Measurements from ENCODE around the gene ZDHHC8. TPM values are rescaled to one million over a fixed set of nuclear protein-coding genes. Genes with fewer than 3 reads are reported as not detected.

The ZDHHC8 gene
- total RNA-seq, 2 donors from 2014 or later, result 27.9 to 34.1 TPM

DNA sequence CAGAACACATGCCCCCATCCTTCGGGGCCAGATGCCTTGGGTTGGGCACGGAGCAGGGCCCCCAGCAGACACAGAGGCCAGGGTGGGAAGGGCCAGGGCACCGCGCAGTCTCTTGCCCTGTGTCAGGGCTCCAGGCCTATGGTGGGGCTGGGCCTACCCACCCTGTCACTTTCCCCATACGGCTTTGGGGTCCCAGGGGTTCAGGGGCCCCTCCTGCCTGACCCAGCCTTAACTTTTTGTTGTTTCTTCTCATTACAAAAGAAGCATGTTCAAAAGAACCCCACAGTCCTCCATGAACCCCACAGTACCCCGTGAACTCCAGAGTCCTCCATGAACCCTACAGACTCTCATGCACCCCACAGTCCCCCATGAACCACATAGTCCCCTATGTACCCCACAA is 52.2 kb downstream of the ZDHHC8 start:
- no peak for TF ChIP-seq CTCF (IDR thresholded peaks at IDR 0.05)
- no peaks in the 10 kb centered on the region for H3K4me1 ChIP-seq
- no peaks in the 10 kb centered on the region for H3K9me3 ChIP-seq
- H3K27ac ChIP-seq, result no peak overlapping the region
- intact Hi-C loops (cut with DNase I), result no loop called here
- H3K27me3 ChIP-seq, result no peaks in the 10 kb centered on the region
- H3K4me3 ChIP-seq, result no peak overlapping the region
- DNase-seq, result no peak
- no peak overlapping the region for H3K9ac ChIP-seq (ENCODE audit: low read depth in 2 of 2, low read length in 2 of 2)
- no peaks in the 10 kb centered on the region for H3K36me3 ChIP-seq

DNA sequence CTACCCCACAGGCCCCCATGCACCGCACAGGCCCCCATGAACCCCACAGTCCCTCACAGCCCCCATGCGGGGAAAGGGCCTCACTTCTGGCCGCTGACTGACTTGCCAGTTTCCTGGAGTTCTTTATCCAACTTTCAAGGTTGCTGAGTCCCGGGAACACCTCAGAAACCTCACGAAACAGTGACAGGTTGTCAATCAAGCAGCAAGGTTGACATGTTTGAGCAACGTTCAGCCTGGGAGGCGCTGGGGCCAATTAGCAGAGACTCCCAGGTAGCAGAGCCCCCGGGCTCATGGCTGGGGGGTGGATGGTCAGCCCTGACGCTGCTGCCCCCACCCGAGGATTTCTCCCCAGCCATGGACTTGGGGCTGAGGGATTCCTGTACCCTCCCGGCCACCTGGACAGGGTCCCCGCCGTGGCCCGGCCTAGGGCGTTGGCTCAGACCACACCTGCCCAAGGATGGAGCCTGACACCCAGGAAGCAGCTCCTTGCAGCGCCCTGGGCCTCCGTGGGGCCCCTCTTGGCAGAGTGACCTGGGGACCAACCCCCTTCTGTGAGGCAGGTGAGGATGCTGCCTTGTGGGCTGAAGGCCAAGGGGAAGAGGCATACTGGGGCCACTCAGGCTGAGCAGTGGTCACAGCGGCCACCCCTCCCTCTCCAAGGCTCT is 53.0 kb downstream of the ZDHHC8 start:
- Histone ChIP-seq H3K9ac (ENCODE audit: low read depth in 2 of 2, low read length in 2 of 2) (no peak overlapping the region), H3K4me1 (no peaks in the 10 kb centered on the region), H3K4me3 (no peak overlapping the region), H3K36me3 (no peaks in the 10 kb centered on the region), H3K27ac (no peak overlapping the region), H3K27me3 (no peaks in the 10 kb centered on the region), H3K9me3 (no peaks in the 10 kb centered on the region)
- TF ChIP-seq CTCF (IDR thresholded peaks at IDR 0.05), result no peak
- DNase-seq, result no peak
- intact Hi-C loops (cut with DNase I), result no loop called here

- H3K9ac ChIP-seq (ENCODE audit: low read depth in 2 of 2, low read length in 2 of 2), result no peak overlapping the region
- TF ChIP-seq CTCF (IDR thresholded peaks at IDR 0.05), result no peak
- no peaks in the 10 kb centered on the region for H3K36me3 ChIP-seq
- no peak overlapping the region for H3K27ac ChIP-seq
- H3K9me3 ChIP-seq, result no peaks in the 10 kb centered on the region
- H3K4me3 ChIP-seq, result no peak overlapping the region
- H3K27me3 ChIP-seq, result no peaks in the 10 kb centered on the region
- no peaks in the 10 kb centered on the region for H3K4me1 ChIP-seq
- no peak for DNase-seq
- intact Hi-C loops (cut with DNase I), result no loop called here
These were observed 54.1 kb downstream of the ZDHHC8 start for GRCh38 chr22:20185750-20186149.

DNA sequence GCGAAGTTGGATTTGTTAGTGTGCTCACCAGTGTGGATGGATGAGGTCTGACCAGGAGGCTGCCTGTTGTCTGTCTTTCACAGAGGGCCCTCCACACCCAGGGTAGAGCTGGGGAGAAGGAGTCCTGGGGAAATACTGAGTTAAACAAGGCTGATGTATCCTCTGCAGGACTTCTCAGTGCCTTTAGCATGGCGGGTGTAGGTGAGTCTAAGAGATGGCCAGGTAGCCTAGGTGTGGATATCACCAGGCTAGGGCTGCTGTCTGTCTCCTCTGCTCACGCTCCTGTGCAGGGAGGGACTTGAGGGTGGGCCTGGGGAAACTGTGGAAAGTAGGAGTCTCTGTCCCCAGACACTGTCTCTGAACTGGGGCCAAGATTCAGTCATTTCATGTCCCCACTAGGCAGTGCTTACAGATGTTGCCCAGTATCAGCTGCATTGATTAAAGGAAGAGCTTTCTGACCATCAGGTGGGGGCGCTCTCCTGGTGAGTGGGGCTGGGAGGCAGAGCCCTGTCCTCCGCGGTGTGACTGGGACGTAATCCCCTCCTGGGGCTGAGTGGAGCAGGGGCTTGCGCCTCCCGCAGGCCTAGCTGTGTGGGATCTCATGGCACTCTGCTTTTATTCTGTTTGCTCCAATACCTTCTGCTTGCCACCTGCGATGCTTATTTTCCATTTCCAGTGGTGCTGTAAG is 54.7 kb downstream of the ZDHHC8 start:
- H3K36me3 ChIP-seq, result no peaks in the 10 kb centered on the region
- intact Hi-C loops (cut with DNase I), result no loop called here

DNA sequence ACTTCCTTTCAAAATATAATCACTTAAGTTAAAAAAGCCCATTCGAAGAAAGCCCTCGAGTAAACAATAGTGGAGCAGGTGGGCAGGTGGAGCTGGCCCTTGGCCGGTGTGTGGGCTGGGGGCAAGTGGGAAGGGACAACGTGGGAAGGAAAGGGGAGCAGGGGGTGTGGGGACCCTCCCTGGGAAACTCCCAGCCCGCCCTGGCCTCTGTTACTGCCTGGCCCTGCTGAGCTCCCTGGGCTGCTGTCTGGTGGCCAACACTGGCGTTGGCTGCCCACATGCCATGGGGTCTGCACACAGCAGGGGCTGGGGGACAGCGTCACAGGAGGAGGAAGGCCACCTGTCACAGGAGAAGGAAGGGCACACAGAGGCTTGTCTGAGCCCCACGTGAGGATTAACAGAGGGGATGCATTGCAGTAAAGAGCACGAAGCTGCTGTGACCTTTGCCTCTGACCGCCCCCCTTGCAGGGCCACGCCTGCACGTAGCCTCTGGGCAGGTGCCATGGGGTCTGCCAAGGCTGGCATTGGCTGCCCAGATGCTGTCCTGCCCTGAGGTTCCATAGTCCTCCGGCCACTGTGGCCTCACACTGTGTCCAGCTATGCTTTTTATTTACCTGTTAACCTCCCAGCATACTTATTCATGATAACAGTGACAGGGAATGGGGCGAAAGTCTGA is 55.4 kb downstream of the ZDHHC8 start:
- Histone ChIP-seq H3K27me3 (no peaks in the 10 kb centered on the region), H3K27ac (no peak overlapping the region), H3K4me3 (no peak overlapping the region), H3K9me3 (no peaks in the 10 kb centered on the region), H3K9ac (ENCODE audit: low read depth in 2 of 2, low read length in 2 of 2) (no peak overlapping the region), H3K4me1 (no peaks in the 10 kb centered on the region), H3K36me3 (no peaks in the 10 kb centered on the region)
- intact Hi-C loops (cut with DNase I), result no loop called here
- no peak for TF ChIP-seq CTCF (IDR thresholded peaks at IDR 0.05)
- no peak for DNase-seq

More for the DNA sequence above, 54.7 kb downstream of the ZDHHC8 start:
- Histone ChIP-seq H3K9ac (ENCODE audit: low read depth in 2 of 2, low read length in 2 of 2) (no peak overlapping the region), H3K9me3 (no peaks in the 10 kb centered on the region), H3K27me3 (no peaks in the 10 kb centered on the region), H3K4me1 (no peaks in the 10 kb centered on the region), H3K27ac (no peak overlapping the region), H3K4me3 (no peak overlapping the region)
- TF ChIP-seq CTCF (IDR thresholded peaks at IDR 0.05), result no peak
- no peak for DNase-seq
